Measurements from ENCODE around the gene KRT86. TPM values are rescaled to one million over a fixed set of nuclear protein-coding genes. Genes with fewer than 3 reads are reported as not detected.
A peak's percentile ranks its signal among the peaks of the same experiment; 100 is the strongest.
"Not testable (repeated sequence)": the region's sequence is repeated elsewhere in the genome, so short reads cannot be mapped to it uniquely, and the experiment has no call there.

Gene KRT86
- total RNA-seq, 1 donor from 2014 or later: 0.96 TPM

DNA sequence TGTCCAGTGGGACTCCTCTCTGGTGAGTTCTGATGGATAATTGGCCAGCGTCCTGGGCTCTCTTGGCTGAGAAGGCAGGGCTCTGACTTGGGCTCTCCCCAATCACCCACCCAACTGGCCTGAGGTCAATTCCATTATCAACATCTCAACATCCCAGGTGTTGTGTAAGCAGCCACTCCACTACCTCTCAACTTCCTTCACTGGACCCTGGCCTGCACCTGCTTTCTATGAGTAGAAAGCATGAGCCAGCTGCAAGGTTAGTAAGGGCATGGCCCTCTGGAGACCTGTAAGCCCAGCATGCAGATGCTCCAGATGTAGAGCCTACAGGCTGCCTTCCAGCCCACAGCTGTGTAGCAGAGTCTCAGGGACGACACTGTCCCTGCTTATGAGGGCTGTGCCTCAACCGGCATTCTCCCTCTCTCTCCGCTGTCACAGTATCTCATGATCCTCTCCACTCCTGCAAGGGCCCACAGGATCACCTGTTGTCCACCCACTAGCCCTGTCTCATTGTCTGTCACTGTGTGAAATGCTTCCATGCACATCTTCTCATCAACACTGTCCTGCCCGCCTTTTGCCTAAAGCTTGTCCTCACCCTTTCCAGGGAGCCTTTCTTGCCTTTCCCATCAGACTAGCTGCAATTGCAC lies 22.2 kb downstream of the KRT86 start:
- peak in 1 of 2 donors; percentile 52 for DNase-seq (ENCODE audit: low spot score in 2 of 2)
- Histone ChIP-seq H3K4me3 (no peak overlapping the region), H3K27me3 (no peaks in the 10 kb centered on the region), H3K9me3 (no peaks in the 10 kb centered on the region), H3K36me3 (no peaks in the 10 kb centered on the region), H3K4me1 (no peaks in the 10 kb centered on the region), H3K27ac (no peak overlapping the region)
- TF ChIP-seq, protein P1, sequence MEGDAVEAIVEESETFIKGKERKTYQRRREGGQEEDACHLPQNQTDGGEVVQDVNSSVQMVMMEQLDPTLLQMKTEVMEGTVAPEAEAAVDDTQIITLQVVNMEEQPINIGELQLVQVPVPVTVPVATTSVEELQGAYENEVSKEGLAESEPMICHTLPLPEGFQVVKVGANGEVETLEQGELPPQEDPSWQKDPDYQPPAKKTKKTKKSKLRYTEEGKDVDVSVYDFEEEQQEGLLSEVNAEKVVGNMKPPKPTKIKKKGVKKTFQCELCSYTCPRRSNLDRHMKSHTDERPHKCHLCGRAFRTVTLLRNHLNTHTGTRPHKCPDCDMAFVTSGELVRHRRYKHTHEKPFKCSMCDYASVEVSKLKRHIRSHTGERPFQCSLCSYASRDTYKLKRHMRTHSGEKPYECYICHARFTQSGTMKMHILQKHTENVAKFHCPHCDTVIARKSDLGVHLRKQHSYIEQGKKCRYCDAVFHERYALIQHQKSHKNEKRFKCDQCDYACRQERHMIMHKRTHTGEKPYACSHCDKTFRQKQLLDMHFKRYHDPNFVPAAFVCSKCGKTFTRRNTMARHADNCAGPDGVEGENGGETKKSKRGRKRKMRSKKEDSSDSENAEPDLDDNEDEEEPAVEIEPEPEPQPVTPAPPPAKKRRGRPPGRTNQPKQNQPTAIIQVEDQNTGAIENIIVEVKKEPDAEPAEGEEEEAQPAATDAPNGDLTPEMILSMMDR (IDR thresholded peaks at IDR 0.05): no peak
- intact Hi-C loops (cut with DNase I): no loop called here

DNA sequence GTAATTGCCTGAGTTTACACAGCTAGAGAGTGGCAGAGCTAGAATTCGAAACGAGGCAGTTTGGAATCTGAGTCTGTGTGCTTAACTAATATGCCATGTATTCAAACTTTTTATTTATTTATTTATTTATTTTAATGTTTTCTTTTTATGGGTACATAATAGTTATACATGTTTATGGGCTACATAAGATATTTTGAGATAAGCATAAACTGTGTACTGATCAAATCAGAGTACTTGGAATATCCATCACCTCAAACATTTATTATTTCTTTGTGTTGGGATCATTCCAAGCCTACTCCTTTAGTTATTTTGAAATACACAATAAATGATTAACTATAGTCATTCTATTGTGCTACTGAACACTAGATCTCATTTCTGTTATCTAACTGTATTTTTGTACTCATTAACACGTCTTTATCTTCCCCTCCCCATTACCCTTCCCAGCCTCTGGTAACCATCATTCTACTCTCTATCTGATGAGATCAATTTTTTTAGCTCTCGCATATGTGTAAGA lies 24.3 kb downstream of the KRT86 start:
- intact Hi-C loops (cut with DNase I): no loop called here
- no peaks in the 10 kb centered on the region for H3K4me1 ChIP-seq
- no peak overlapping the region for H3K4me3 ChIP-seq
- no peaks in the 10 kb centered on the region for H3K27me3 ChIP-seq
- no peak for DNase-seq (ENCODE audit: low spot score in 2 of 2)
- TF ChIP-seq, protein P1 (IDR thresholded peaks at IDR 0.05): no peak
- H3K36me3 ChIP-seq: no peaks in the 10 kb centered on the region
- no peak overlapping the region for H3K27ac ChIP-seq
- H3K9me3 ChIP-seq: no peaks in the 10 kb centered on the region

DNA sequence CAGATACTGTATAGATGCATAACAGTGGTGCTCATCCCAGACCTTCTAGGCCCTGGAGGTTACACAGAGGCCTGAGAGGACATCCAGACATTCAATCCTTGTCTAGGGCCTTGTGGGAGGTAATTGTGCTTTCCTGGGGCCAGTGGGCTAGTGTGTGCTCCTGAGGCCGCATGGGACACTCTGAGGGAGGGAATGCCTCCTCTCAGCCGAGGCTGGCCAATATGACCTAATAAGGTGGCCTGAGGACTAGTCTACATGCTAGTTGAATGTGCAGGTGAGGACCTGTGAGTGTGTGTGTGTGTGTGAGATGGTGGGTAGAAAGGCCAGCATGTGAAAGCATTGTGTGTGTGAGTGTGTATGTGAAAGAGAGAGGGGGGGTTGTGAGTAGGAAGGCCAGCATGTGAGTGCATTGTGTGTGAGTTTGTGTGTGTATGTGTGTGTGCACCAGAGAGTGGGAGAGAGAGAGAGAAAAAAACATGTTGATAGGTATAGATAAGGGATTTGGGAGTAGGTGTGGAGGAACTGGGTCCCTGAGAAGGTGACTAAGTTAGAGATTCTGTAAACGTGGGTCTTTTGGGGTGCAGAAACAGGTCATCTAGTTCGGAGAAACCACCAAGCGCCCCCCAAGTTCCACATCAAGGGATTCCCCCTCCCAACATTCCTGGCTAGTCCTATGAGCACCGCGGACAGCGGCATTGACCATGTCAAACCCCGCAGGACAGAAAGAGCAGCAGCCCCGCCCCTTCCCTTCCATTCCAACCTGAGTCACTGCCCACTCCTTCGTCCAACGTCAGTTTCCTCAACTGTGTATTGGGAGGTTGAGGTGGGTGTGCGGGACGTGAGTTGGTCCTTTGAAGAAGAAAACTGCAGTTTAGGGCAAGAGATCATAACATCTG lies 26.6 kb downstream of the KRT86 start:
- TF ChIP-seq, protein P1 (IDR thresholded peaks at IDR 0.05): no peak
- Histone ChIP-seq H3K4me3 (no peak overlapping the region), H3K27ac (no peak overlapping the region), H3K27me3 (no peaks in the 10 kb centered on the region), H3K4me1 (no peaks in the 10 kb centered on the region), H3K36me3 (no peaks in the 10 kb centered on the region), H3K9me3 (no peaks in the 10 kb centered on the region)
- intact Hi-C loops (cut with DNase I): no loop called here
- no peak for DNase-seq (ENCODE audit: low spot score in 2 of 2)

DNA sequence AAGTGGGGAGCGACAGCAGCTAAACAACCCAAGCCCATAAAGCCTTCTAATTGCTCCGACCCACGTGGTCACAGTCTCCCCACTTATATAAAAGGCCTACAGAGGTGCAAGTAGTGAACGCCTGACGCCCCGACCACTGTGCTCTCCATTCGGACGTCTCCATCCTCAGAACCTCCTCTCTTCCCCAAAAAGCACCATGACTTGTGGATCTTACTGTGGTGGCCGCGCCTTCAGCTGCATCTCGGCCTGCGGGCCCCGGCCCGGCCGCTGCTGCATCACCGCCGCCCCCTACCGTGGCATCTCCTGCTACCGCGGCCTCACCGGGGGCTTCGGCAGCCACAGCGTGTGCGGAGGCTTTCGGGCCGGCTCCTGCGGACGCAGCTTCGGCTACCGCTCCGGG lies 27.3 kb downstream of the KRT86 start:
- H3K4me3 ChIP-seq; DNase-seq (ENCODE audit: low spot score in 2 of 2); H3K27ac ChIP-seq; H3K4me1 ChIP-seq; intact Hi-C loops (cut with DNase I); H3K27me3 ChIP-seq; H3K9me3 ChIP-seq; H3K36me3 ChIP-seq: not testable (repeated sequence)

DNA sequence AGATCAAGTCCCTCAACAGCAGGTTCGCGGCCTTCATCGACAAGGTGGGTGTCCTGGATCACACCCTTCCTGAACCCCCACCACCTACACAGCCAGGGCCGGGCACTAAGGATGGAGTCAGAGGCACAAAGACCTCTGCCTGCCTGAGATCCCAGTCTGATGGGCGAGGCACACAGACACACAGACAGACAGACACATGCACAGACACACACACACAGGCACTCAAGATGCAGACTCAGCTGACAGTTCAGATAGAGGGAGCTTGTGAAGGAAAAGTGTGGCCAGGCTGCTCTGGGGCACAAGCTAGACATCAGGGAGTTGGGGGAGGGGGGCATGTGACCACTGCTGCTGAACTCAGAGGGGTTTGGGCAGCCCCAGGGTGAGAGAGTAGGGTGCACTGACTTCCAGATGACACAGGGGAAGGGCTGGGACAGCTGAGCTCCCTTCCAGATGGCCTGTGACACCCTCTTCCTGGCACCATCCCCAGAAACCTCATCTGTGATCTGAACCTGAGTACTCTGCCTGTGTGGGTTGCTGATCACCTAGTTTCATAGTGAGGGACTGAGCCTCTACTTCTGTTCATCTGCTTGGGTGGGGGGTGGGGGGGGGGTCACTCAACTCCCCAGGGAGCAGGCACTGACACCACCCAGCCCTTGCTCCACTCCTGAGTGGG lies 27.9 kb downstream of the KRT86 start:
- H3K4me3 ChIP-seq; DNase-seq (ENCODE audit: low spot score in 2 of 2); intact Hi-C loops (cut with DNase I); H3K4me1 ChIP-seq; H3K27ac ChIP-seq; H3K36me3 ChIP-seq; H3K9me3 ChIP-seq; H3K27me3 ChIP-seq: not testable (repeated sequence)

DNA sequence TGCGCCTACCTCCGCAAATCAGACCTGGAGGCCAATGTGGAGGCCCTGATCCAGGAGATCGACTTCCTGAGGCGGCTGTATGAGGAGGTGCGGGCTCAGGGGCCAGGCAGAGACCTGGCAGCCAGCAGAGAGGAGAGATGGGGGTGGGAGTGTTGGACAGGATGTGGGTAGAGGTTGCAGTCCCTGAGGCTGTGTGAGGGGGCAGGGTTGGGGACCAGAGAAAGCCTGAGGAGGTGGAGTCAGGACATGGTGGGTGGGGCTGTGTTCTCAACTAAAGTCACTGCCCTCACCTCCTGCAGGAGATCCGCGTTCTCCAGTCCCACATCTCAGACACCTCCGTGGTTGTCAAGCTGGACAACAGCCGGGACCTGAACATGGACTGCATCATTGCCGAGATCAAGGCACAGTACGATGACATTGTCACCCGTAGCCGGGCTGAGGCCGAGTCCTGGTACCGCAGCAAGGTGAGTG lies 30.5 kb downstream of the KRT86 start:
- H3K36me3 ChIP-seq; DNase-seq (ENCODE audit: low spot score in 2 of 2); H3K9me3 ChIP-seq; H3K27me3 ChIP-seq; H3K27ac ChIP-seq; H3K4me3 ChIP-seq; H3K4me1 ChIP-seq; intact Hi-C loops (cut with DNase I): not testable (repeated sequence)
